Panc1 (cell line): ENCODE measurements around the gene UBASH3B. TPM values are rescaled to one million over a fixed set of nuclear protein-coding genes. Genes with fewer than 3 reads are reported as not detected.

ENCODE experiments used
- ATAC-seq: fragments of 200-7000 bp; cut with Tn5 transposase; 2 replicates; pipeline ENCODE4 v1.9.1; 2020; ENCODE audit warnings: mild to moderate bottlenecking, moderate library complexity
- BruUV-seq: library from RNA; stranded (reverse); fragments of 400-500 nt; replicated peaks from 2 replicates; lab custom pipeline; 2021; lab: Mats Ljungman, UMichigan
- CTCF ChIA-PET: fragments of 300-600 bp; sonication (Branson Sonifier 250); formaldehyde crosslinking; loops from one replicate; lab custom pipeline; 2022; ENCODE audit warnings: antibody characterized with exemption; lab: Charles Lee
- POLR2A ChIA-PET: fragments of 300-600 bp; sonication (Branson Sonifier 250); formaldehyde crosslinking; loops from one replicate; lab custom pipeline; 2022; ENCODE audit warnings: antibody characterized with exemption; lab: Charles Lee
- DNase-seq: peaks from one replicate; pipeline ENCODE4 v3.0.0-alpha.2; 2010; ENCODE audit warnings: low read depth, low spot score
- H3K27ac ChIP-seq: 2 replicates; pipeline ENCODE4 v1.5.1; 2011; ENCODE audit warnings: mild to moderate bottlenecking, low read length, inconsistent platforms
- H3K27me3 ChIP-seq: fragments of 200-500 bp; sonication (Bioruptor generic); 2 replicates; pipeline ENCODE4 v1.6.0; 2014; ENCODE audit warnings: low read length, inconsistent platforms; ENCODE audit not compliant: control insufficient read depth, insufficient read depth
- H3K36me3 ChIP-seq: fragments of 200-500 bp; sonication (Bioruptor generic); 2 replicates; pipeline ENCODE4 v1.5.1; 2014; ENCODE audit warnings: inconsistent platforms, mild to moderate bottlenecking, low read length, moderate library complexity; ENCODE audit not compliant: control insufficient read depth, insufficient read depth
- H3K4me1 ChIP-seq: 2 replicates; pipeline ENCODE4 v1.5.1; 2011; ENCODE audit warnings: inconsistent platforms, mild to moderate bottlenecking, low read length, moderate library complexity; ENCODE audit not compliant: control insufficient read depth, insufficient read depth
- H3K4me3 ChIP-seq, 2 experiments: 2 replicates each; pipeline ENCODE4 v1.5.1; 2011 to 2012; ENCODE audit warnings: low read depth in 2 of 2, low read length in 2 of 2, mild to moderate bottlenecking in 2 of 2, inconsistent platforms in 1 of 2, moderate library complexity in 1 of 2
- H3K9me3 ChIP-seq: fragments of 200-500 bp; sonication (Bioruptor generic); 2 replicates; pipeline ENCODE4 v1.5.1; 2014; ENCODE audit warnings: low read depth, mild to moderate bottlenecking, inconsistent platforms, low read length, moderate library complexity; ENCODE audit not compliant: control insufficient read depth, insufficient read depth
- POLR2AphosphoS5 ChIP-seq: IDR thresholded peaks from 2 replicates; pipeline ENCODE4 v1.6.1; 2012; ENCODE audit warnings: mild to moderate bottlenecking, low read depth, low read length, moderate library complexity
- SIN3A ChIP-seq: IDR thresholded peaks from 2 replicates; pipeline ENCODE4 v1.6.1; 2012; ENCODE audit warnings: low read depth, mild to moderate bottlenecking, low read length, moderate library complexity, borderline replicate concordance; ENCODE audit not compliant: insufficient read depth
- TCF7L2 ChIP-seq: IDR thresholded peaks from 2 replicates; pipeline ENCODE4 v1.6.1; 2011; ENCODE audit warnings: mild to moderate bottlenecking, low read depth, low read length, inconsistent platforms
- in situ Hi-C: cut with HindIII; loops from 2 replicates; pipeline ENCODE4 v1.10.0; 2016; ENCODE audit warnings: low sequenced_read_pairs, low pct_unique_long_range_greater_than_20kb
- intact Hi-C: fragments of 100-400 bp; cut with micrococcal nuclease; formaldehyde crosslinking; loops from one replicate; pipeline ENCODE4 v1.10.0; 2022; ENCODE audit not compliant: unreplicated experiment
- total RNA-seq: library from RNA; stranded (reverse); gene quantifications from one replicate; pipeline ENCODE4 v1.2.1, GENCODE V29; 2021; ENCODE audit not compliant: unreplicated experiment
- TF ChIP-seq, protein P1 (sequence below), 2 experiments: IDR thresholded peaks; 2 replicates each; pipeline ENCODE4 v1.6.1; 2011 to 2012; ENCODE audit warnings: low read depth in 2 of 2, control low read depth in 1 of 2, low read length in 1 of 2, mild to moderate bottlenecking in 1 of 2, moderate library complexity in 1 of 2; ENCODE audit not compliant: insufficient read depth in 1 of 2
- TF ChIP-seq, protein P2 (sequence below): fragments of 450-650 bp; IDR thresholded peaks from 2 replicates; pipeline ENCODE4 v1.5.1; 2017; ENCODE audit warnings: mild to moderate bottlenecking

UBASH3B gene
- total RNA-seq, 1 experiment from 2014 or later, result 55.1 TPM

- ChIA-PET CTCF (interaction anchor here (0.5 kb wide), 1 partner anchor 92 kb away, joined by 3 read pairs; no protein-coding TSS in a partner anchor), POLR2A (no interaction called here)
- no peak overlapping the region for H3K4me3 ChIP-seq
- intact Hi-C loops (no loop called here), in situ Hi-C loops (no loop called here)
- BruUV-seq, result no TSS peak
- H3K4me1 ChIP-seq, result peaks cover 24% of the 10 kb centered on the region
- ATAC-seq (no peak), DNase-seq (no peak)
- H3K36me3 ChIP-seq, result no peaks in the 10 kb centered on the region
- no peaks in the 10 kb centered on the region for H3K27me3 ChIP-seq
- H3K27ac ChIP-seq, result no peak overlapping the region
- TF ChIP-seq, protein P1, sequence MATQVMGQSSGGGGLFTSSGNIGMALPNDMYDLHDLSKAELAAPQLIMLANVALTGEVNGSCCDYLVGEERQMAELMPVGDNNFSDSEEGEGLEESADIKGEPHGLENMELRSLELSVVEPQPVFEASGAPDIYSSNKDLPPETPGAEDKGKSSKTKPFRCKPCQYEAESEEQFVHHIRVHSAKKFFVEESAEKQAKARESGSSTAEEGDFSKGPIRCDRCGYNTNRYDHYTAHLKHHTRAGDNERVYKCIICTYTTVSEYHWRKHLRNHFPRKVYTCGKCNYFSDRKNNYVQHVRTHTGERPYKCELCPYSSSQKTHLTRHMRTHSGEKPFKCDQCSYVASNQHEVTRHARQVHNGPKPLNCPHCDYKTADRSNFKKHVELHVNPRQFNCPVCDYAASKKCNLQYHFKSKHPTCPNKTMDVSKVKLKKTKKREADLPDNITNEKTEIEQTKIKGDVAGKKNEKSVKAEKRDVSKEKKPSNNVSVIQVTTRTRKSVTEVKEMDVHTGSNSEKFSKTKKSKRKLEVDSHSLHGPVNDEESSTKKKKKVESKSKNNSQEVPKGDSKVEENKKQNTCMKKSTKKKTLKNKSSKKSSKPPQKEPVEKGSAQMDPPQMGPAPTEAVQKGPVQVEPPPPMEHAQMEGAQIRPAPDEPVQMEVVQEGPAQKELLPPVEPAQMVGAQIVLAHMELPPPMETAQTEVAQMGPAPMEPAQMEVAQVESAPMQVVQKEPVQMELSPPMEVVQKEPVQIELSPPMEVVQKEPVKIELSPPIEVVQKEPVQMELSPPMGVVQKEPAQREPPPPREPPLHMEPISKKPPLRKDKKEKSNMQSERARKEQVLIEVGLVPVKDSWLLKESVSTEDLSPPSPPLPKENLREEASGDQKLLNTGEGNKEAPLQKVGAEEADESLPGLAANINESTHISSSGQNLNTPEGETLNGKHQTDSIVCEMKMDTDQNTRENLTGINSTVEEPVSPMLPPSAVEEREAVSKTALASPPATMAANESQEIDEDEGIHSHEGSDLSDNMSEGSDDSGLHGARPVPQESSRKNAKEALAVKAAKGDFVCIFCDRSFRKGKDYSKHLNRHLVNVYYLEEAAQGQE (IDR thresholded peaks at IDR 0.05; ENCODE audit: insufficient read depth in 1 of 2, low read depth in 2 of 2, low read length in 1 of 2), result no peak
- TF ChIP-seq, protein P2, sequence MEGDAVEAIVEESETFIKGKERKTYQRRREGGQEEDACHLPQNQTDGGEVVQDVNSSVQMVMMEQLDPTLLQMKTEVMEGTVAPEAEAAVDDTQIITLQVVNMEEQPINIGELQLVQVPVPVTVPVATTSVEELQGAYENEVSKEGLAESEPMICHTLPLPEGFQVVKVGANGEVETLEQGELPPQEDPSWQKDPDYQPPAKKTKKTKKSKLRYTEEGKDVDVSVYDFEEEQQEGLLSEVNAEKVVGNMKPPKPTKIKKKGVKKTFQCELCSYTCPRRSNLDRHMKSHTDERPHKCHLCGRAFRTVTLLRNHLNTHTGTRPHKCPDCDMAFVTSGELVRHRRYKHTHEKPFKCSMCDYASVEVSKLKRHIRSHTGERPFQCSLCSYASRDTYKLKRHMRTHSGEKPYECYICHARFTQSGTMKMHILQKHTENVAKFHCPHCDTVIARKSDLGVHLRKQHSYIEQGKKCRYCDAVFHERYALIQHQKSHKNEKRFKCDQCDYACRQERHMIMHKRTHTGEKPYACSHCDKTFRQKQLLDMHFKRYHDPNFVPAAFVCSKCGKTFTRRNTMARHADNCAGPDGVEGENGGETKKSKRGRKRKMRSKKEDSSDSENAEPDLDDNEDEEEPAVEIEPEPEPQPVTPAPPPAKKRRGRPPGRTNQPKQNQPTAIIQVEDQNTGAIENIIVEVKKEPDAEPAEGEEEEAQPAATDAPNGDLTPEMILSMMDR, result no peak
- TF ChIP-seq POLR2AphosphoS5, result no peak
- no peak for TF ChIP-seq TCF7L2
- TF ChIP-seq SIN3A, result no peak
- H3K9me3 ChIP-seq, result no peaks in the 10 kb centered on the region
Observed at GRCh38 chr11:122678406-122678805, 22.9 kb downstream of the UBASH3B start.

- POLR2A ChIA-PET, result no interaction called here
- H3K27me3 ChIP-seq, result no peaks in the 10 kb centered on the region
- H3K4me3 ChIP-seq, result no peak overlapping the region
- BruUV-seq, result no TSS peak
- TF ChIP-seq, protein P2, result no peak
- no peak for TF ChIP-seq POLR2AphosphoS5
- ATAC-seq (no peak), DNase-seq (no peak)
- no peaks in the 10 kb centered on the region for H3K36me3 ChIP-seq
- CTCF ChIA-PET, result no interaction called here
- H3K9me3 ChIP-seq, result no peaks in the 10 kb centered on the region
- H3K27ac ChIP-seq, result no peak overlapping the region
- intact Hi-C loops, result no loop called here
- in situ Hi-C loops, result no loop called here
- H3K4me1 ChIP-seq, result peaks cover 24% of the 10 kb centered on the region
Observed at GRCh38 chr11:122679466-122679865, 23.9 kb downstream of the UBASH3B start.

DNA sequence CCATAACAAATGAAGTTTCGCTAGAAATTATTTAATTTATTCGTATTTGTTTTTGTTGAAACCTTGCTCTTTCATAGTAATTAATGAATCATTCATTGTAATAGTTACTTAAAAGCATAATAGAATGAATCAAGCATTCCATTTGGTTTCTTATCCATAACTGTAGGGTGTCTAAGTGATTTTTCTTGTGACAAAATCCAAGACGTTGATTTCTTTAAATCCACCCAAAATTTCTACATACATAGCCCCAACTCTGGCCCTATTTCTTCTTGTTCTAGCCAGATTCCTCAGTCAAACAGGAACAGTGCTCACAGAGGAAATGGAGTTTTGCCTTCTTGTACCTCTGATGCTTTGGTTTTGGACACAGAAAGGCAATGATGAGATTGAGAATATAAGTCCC is 25.5 kb downstream of the UBASH3B start:
- no peaks in the 10 kb centered on the region for H3K36me3 ChIP-seq
- DNase-seq (no peak), ATAC-seq (no peak)
- ChIA-PET POLR2A (no interaction called here), CTCF (no interaction called here)
- H3K4me1 ChIP-seq, result peaks cover 13% of the 10 kb centered on the region
- H3K27ac ChIP-seq, result no peak overlapping the region
- H3K4me3 ChIP-seq, result no peak overlapping the region
- intact Hi-C loops (no loop called here), in situ Hi-C loops (no loop called here)
- no TSS peak for BruUV-seq
- H3K27me3 ChIP-seq, result no peaks in the 10 kb centered on the region
- no peaks in the 10 kb centered on the region for H3K9me3 ChIP-seq
- TF ChIP-seq SIN3A, result no peak
- no peak for TF ChIP-seq TCF7L2
- TF ChIP-seq POLR2AphosphoS5, result no peak
- TF ChIP-seq, protein P1 (IDR thresholded peaks at IDR 0.05; ENCODE audit: insufficient read depth in 1 of 2, low read depth in 2 of 2, low read length in 1 of 2), result no peak
